ENCODE measurements around the gene GYPC.
"Not testable (repeated sequence)": the region's sequence is repeated elsewhere in the genome, so short reads cannot be mapped to it uniquely, and the experiment has no call there.

DNA sequence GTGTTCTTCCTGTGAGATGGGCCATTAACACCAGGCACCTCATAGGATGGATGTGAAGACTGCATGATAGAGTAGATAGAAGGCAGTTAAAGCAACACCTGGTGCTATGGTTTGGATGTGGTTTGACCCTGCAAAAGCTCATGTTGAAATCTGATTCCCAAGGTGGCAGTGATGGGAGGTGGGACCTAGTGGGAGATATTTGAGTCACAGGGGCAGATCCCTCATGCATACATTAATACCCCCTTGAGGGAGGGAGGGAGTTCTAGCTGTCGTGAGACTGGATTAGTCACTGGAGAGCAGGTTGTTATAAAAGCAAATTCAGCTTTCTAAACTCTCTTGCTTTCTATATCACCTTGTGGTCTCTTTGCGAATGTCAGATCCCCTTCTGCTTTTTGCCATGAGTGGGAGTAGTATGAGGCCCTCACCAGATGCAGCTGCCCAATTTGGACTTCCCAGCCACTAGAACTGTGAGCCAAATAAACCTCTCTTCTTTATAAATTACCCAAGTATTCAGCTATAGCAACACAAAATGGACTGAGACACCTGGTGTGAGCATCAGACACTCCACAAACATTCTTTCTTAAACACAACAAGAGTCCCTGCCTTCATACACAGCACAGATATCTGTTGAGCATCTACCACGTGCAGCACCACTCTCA, 37.1 kb downstream of the GYPC start:
- TF ChIP-seq, protein P1, sequence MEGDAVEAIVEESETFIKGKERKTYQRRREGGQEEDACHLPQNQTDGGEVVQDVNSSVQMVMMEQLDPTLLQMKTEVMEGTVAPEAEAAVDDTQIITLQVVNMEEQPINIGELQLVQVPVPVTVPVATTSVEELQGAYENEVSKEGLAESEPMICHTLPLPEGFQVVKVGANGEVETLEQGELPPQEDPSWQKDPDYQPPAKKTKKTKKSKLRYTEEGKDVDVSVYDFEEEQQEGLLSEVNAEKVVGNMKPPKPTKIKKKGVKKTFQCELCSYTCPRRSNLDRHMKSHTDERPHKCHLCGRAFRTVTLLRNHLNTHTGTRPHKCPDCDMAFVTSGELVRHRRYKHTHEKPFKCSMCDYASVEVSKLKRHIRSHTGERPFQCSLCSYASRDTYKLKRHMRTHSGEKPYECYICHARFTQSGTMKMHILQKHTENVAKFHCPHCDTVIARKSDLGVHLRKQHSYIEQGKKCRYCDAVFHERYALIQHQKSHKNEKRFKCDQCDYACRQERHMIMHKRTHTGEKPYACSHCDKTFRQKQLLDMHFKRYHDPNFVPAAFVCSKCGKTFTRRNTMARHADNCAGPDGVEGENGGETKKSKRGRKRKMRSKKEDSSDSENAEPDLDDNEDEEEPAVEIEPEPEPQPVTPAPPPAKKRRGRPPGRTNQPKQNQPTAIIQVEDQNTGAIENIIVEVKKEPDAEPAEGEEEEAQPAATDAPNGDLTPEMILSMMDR (IDR thresholded peaks at IDR 0.05), result not testable (repeated sequence)
- not testable (repeated sequence) for TF ChIP-seq EP300, POLR2A, POLR2AphosphoS5 (IDR thresholded peaks at IDR 0.05)
